ENCODE measurements around the gene TNRC6C. TPM values are rescaled to one million over a fixed set of nuclear protein-coding genes. Genes with fewer than 3 reads are reported as not detected.

The TNRC6C gene
- total and polyA plus RNA-seq, 4 donors: 2.2 to 25.9 (median 13.8) TPM

- DNase-seq: peak in 1 of 3 donors; percentile 52
- Histone ChIP-seq H3K9ac (ENCODE audit: insufficient read depth in 1 of 2, low read length in 2 of 2) (peak overlapping the region in 1 of 2 donors; percentile 11), H3K27ac (ENCODE audit: low read depth in 1 of 2, low read length in 1 of 2) (peak overlapping the region; percentile 7 to 43), H3K9me3 (ENCODE audit: control insufficient read depth in 4 of 4, insufficient read depth in 3 of 4, low read length in 3 of 4) (no peaks in the 10 kb centered on the region), H3K27me3 (ENCODE audit: control insufficient read depth in 3 of 3, insufficient read depth in 3 of 3, low read length in 2 of 3) (peaks cover 0 to 3% (median 0%) of the 10 kb centered on the region in 3 donors), H3K4me1 (ENCODE audit: control insufficient read depth in 5 of 5, insufficient read depth in 5 of 5, low read length in 5 of 5) (peaks cover 3 to 51% (median 18%) of the 10 kb centered on the region in 5 donors), H3K36me3 (ENCODE audit: control insufficient read depth in 4 of 4, insufficient read depth in 4 of 4, low read length in 4 of 4) (peaks cover 0 to 48% (median 1%) of the 10 kb centered on the region in 4 donors), H3K4me3 (no peak overlapping the region)
- no peak for TF ChIP-seq CTCF (IDR thresholded peaks at IDR 0.05; ENCODE audit: control extremely low read depth, extremely low read depth)
- no peak for ATAC-seq (ENCODE audit: insufficient read depth, low FRiP score)
- 53 to 62% methylated on average over 24 to 25 of the region's 25 CpGs for WGBS, 2 donors
Observed at GRCh38 chr17:78125976-78126894, 167.7 kb downstream of the TNRC6C start.

GRCh38 chr17:78126895-78127238 lies 168.4 kb downstream of the TNRC6C start:
- no peaks in the 10 kb centered on the region for H3K9me3 ChIP-seq (ENCODE audit: control insufficient read depth in 4 of 4, insufficient read depth in 3 of 4, low read length in 3 of 4)
- peaks cover 0 to 3% (median 0%) of the 10 kb centered on the region in 3 donors for H3K27me3 ChIP-seq (ENCODE audit: control insufficient read depth in 3 of 3, insufficient read depth in 3 of 3, low read length in 2 of 3)
- no peak overlapping the region for H3K9ac ChIP-seq (ENCODE audit: insufficient read depth in 1 of 2, low read length in 2 of 2)
- WGBS, 2 donors: 22 to 41% methylated on average over 6 of the region's 6 CpGs
- no peak overlapping the region for H3K4me3 ChIP-seq
- H3K27ac ChIP-seq (ENCODE audit: low read depth in 1 of 2, low read length in 1 of 2): peak overlapping the region; percentile 89 to 93
- peaks cover 0 to 42% (median 1%) of the 10 kb centered on the region in 4 donors for H3K36me3 ChIP-seq (ENCODE audit: control insufficient read depth in 4 of 4, insufficient read depth in 4 of 4, low read length in 4 of 4)
- TF ChIP-seq CTCF (IDR thresholded peaks at IDR 0.05; ENCODE audit: control extremely low read depth, extremely low read depth): no peak
- H3K4me1 ChIP-seq (ENCODE audit: control insufficient read depth in 5 of 5, insufficient read depth in 5 of 5, low read length in 5 of 5): peaks cover 3 to 51% (median 18%) of the 10 kb centered on the region in 5 donors
- DNase-seq (no peak), ATAC-seq (ENCODE audit: insufficient read depth, low FRiP score) (no peak)

- Histone ChIP-seq H3K9ac (ENCODE audit: insufficient read depth in 1 of 2, low read length in 2 of 2) (peak overlapping the region in 1 of 2 donors; percentile 73), H3K27ac (ENCODE audit: low read depth in 1 of 2, low read length in 1 of 2) (peak overlapping the region; percentile 89 to 93), H3K9me3 (ENCODE audit: control insufficient read depth in 4 of 4, insufficient read depth in 3 of 4, low read length in 3 of 4) (no peaks in the 10 kb centered on the region), H3K36me3 (ENCODE audit: control insufficient read depth in 4 of 4, insufficient read depth in 4 of 4, low read length in 4 of 4) (peaks cover 0 to 37% (median 1%) of the 10 kb centered on the region in 4 donors), H3K4me3 (peak overlapping the region; percentile 60), H3K4me1 (ENCODE audit: control insufficient read depth in 5 of 5, insufficient read depth in 5 of 5, low read length in 5 of 5) (peaks cover 3 to 51% (median 22%) of the 10 kb centered on the region in 5 donors), H3K27me3 (ENCODE audit: control insufficient read depth in 3 of 3, insufficient read depth in 3 of 3, low read length in 2 of 3) (peaks cover 0 to 3% (median 0%) of the 10 kb centered on the region in 3 donors)
- no peak for TF ChIP-seq CTCF (IDR thresholded peaks at IDR 0.05; ENCODE audit: control extremely low read depth, extremely low read depth)
- ATAC-seq (ENCODE audit: insufficient read depth, low FRiP score): peak; percentile 28
- WGBS, 2 donors: 4 to 12% methylated on average over 25 of the region's 25 CpGs
- peak; percentile 60 to 77 (median 71) for DNase-seq
Observed at GRCh38 chr17:78127239-78127887, 168.9 kb downstream of the TNRC6C start.

Measured in lung (tissue), 12 donors.